ENCODE results near the gene SLC4A4.

SLC4A4 gene

GRCh38 chr4:71607780-71608677, 269.2 kb downstream of the SLC4A4 start:
- DNase-seq = no peak

- no peak for DNase-seq
Observed at GRCh38 chr4:71608678-71609071, 269.9 kb downstream of the SLC4A4 start.

GRCh38 chr4:71609167-71609566, 270.3 kb downstream of the SLC4A4 start:
- no peak for DNase-seq

GRCh38 chr4:71609651-71610050, 270.8 kb downstream of the SLC4A4 start:
- DNase-seq = no peak

GRCh38 chr4:71614621-71615020, 275.8 kb downstream of the SLC4A4 start:
- no peak for DNase-seq

- no peak for DNase-seq
Observed at GRCh38 chr4:71616168-71616811, 277.5 kb downstream of the SLC4A4 start.
